Measurements from ENCODE around the gene LMO1. TPM values are rescaled to one million over a fixed set of nuclear protein-coding genes. Genes with fewer than 3 reads are reported as not detected.

LMO1 gene
- total RNA-seq, 1 donor from 2014 or later: not detected

- intact Hi-C loops (cut with micrococcal nuclease): no loop called here
These were observed 14.2 kb downstream of the LMO1 start for GRCh38 chr11:8249482-8249881.

- intact Hi-C loops (cut with micrococcal nuclease): no loop called here
These were observed 14.9 kb downstream of the LMO1 start for GRCh38 chr11:8248786-8249185.

GRCh38 chr11:8247312-8247711, 16.4 kb downstream of the LMO1 start:
- intact Hi-C loops (cut with micrococcal nuclease): no loop called here

GRCh38 chr11:8243458-8243857, 20.2 kb downstream of the LMO1 start:
- intact Hi-C loops (cut with micrococcal nuclease): no loop called here

DNA sequence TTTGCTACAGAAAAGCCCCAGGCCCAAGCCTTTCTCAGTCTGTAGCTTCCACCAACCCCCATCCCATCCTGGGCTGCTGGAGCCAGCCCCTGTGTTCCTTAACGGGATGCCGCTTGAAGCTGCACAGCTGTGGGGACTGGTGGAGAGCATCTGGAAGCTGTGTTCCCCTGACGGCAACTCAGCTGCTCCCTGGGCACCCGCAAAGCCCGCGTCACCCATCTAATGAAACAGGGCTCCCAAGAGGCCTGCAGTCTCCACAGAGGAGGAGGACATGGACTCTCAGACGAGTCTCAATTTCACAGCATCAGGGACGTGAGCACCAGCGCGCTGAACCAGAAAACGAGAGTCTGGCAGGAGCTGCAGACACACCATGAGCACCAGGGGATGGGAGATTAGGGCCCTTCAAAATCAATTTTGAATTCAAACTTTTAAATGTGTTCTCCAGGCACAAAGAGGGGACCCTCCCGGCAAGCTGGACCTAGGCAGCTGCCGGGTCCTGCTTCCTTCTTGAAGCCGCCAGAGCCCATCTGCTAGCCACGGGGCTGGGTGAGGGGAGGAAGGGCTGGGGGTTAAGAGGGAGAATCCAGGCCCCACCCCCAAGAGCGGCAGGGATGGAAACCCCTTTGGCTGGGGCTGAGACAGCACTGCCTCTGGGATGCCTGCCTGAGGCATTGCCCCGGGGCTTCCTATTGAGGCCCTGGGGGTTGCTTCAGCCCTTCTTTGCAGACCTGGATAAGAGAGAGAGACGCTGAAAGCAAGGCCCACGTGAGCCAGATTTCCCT, 21.0 kb downstream of the LMO1 start:
- intact Hi-C loops (cut with micrococcal nuclease): no loop called here

- intact Hi-C loops (cut with micrococcal nuclease): no loop called here
These were observed 21.6 kb downstream of the LMO1 start for GRCh38 chr11:8242118-8242475.

- intact Hi-C loops (cut with micrococcal nuclease): no loop called here
These were observed 22.1 kb downstream of the LMO1 start for GRCh38 chr11:8241373-8242117.

DNA sequence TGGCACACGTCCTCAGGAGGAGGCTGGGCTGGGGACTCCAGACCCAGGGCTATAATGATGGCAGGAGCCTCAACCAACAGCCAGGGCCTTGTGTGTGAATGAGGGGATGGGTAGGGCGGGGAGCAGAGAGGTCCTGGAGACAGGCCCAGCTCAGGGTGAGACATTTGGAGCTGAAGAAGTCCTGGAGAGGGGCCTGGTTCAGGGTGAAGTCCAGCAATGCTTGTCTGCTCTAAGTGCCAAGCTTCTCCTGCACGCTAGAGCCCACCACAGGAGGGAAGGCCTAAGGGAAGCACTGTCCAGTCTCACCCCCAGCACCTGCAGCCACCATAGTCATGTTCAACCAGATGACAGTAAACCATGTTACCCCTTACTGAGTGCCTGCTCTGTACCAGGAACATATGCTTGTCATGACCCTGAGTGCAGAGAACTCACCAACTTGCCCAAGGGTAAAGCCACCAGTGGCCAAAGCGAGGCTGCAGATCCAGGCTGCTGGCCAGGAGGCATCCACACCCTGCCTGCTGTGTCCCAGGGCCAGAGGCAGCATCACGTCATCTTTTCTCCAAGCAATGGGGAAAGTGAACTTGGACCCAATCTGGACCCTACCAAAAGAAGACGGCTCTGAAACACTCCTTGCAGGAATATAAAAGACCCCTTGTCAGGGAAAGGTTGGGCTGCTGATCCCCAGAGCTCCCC, 24.0 kb downstream of the LMO1 start:
- intact Hi-C loops (cut with micrococcal nuclease): no loop called here

- intact Hi-C loops (cut with micrococcal nuclease): no loop called here
These were observed 24.6 kb downstream of the LMO1 start for GRCh38 chr11:8239040-8239439.

DNA sequence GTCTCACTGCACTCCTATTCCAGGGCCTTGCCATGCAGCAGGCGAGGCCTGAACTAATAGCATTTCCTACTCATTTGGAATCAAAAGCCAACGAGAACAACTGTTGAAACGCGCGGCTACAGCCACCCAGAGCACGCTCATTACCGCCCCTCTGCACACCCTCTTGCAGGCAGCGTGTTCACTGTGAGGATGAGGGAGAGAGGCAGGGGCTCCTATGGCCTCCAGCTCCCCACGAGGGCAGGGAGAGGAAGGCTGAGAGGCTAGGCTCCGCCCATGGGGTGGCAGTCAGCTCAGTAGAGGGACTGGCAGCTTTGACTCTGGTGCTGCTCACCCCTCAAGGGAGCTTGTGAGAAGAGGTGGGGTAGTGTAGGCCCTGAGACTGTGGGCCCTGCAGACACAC, 26.2 kb downstream of the LMO1 start:
- intact Hi-C loops (cut with micrococcal nuclease): no loop called here

GRCh38 chr11:8235925-8236324, 27.8 kb downstream of the LMO1 start:
- intact Hi-C loops (cut with micrococcal nuclease): no loop called here

- intact Hi-C loops (cut with micrococcal nuclease): no loop called here
These were observed 28.8 kb downstream of the LMO1 start for GRCh38 chr11:8234910-8235309.

DNA sequence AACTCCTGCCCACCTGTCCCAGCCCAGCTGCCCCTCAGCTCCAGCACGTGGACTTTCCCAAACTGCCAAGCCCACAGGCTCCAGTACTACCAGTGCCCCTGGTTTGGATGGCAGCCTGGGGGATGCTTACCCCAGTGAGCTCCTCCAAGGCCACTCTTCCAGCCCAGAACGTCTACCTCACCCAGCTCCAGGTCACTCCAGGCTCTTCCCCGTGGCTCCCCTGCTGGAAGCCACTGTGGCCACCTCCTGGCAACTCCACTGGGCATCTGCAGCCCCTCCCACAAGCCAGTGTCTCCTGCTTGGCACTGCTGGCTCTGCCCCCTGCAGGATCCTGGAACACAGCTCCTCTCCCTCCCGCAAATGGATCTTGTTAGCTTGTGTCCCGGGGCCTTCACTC, 29.3 kb downstream of the LMO1 start:
- intact Hi-C loops (cut with micrococcal nuclease): no loop called here

DNA sequence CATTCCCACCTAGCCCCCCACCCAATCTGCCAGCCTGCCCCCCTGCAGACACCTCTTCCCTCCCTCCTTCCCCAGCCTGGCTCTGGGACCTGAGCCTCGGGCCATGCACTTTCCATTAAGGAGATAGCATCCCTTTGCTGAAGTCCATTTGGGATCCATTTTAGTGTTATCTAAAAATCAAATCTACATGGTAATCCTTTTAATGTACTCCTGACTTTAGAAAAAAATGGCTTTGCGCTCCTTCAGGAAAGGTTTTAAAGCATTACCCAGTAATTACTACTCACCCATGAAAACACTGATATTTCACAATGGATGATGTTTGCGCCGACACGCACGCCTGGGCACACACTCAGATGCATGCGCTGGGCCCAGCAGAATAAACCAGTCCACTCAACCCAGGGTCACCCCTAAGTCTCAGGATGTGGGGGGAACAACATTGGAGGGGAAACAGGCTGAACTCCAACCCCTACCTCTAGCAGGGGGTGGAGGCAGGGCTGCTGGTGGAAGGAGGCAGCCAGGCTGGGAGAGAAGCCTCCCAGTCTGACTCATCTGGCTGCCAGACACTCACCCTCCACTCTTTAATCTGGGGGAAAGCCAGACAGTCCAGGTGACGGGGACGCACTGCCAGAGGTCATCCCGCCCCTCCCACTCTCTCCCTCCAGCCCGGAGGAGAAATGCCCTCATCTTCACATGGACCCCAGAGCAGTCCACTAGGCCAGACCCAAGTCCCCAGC, 29.8 kb downstream of the LMO1 start:
- intact Hi-C loops (cut with micrococcal nuclease): no loop called here

DNA sequence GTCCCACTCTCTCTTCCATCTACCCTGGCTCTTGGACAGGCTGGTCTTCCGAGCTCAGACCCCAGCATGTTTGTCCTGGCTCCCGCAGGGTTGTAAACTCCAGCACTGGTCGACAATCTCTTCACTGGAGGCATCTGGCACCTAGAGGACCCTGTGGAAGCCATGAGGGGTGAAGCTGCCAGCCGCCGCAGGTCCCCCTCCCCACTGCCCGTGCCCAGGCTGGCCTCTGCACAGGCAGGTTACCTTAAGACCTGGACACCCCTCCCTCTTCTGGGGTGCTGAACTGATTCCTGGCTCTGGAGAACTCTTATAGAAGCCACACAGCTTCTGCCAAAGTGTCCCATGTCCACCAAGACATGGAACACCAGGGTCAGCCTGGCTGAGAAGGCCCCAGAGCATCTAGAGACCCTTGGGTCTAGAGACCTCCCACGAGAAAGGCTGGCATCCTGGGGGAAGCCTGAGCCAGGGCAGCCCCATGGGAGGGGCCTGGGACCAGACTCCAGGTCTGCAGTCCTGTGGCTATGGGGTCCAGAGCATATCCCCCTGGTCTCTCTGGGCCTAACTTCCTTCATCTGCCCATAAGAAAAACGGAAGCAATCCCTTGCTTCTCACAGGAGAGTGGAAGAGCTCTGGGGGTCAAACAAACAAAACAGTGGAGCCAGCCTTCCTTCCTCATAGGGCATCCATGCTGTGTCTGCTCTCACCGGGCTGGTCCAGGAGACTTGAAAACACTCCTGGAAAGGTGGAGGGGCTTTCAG, 30.6 kb downstream of the LMO1 start:
- intact Hi-C loops (cut with micrococcal nuclease): no loop called here

DNA sequence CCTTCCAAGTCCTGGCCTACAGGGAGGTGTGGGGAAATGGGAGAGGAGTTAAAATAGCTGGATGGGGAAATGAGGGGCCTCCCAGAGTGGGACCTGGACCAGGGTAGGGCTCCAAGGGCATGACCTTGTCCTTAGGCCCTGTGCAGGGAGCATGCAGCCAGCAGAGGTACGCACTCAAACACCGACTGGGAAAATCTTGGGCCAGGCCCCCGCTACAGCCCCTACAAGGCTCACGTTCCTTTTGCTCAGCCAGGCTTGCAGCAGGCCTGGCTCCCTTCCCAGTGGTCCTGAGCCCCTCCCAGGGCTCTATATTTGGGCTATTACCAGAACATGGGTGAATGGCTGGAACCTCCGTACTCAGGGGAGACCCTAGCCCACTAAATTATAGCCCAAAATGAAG, 31.3 kb downstream of the LMO1 start:
- intact Hi-C loops (cut with micrococcal nuclease): no loop called here

- intact Hi-C loops (cut with micrococcal nuclease): no loop called here
These were observed 31.7 kb downstream of the LMO1 start for GRCh38 chr11:8231979-8232378.

GRCh38 chr11:8230921-8231847, 32.5 kb downstream of the LMO1 start:
- intact Hi-C loops (cut with micrococcal nuclease): no loop called here

DNA sequence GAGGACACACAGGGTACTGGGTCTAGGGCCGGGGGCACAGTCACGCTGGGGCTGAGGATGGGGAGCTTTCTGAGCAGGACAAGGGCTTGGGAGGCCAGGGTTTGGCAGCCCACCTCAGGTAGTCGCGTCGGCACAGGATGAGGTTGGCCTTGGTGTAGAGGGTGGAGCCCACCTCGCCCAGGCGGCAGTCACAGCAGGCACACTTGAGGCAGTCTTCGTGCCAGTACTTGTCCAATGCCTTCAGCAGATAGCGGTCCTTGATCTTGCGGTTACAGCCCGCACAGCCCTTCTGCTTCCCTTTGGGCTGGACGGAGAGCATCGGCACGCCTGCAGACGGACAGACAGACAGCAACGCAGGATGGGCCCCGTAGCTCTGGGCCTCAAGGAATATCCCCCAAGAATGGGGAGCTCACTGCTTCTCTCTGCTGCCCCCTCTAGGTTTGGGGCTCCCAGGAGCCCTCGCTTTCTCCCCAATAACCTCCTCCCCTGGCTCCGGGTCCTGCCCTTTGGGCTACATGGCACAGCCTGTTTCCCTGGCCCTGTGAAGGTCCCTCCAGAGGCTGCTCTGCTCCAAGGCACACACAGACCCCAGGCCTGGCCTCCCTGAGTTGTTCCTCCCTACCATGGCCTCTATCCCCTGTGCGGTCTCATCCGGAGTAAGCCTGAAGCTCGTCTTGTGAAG, 33.4 kb downstream of the LMO1 start:
- intact Hi-C loops (cut with micrococcal nuclease): no loop called here
